GM21447 (cell line): ENCODE results near the gene PPM1G.
"Not testable (repeated sequence)": the region's sequence is repeated elsewhere in the genome, so short reads cannot be mapped to it uniquely, and the experiment has no call there.

ENCODE experiments used
- ATAC-seq: cut with Tn5 transposase; IDR thresholded peaks from one replicate; pipeline ENCODE4 v1.9.1; 2021; ENCODE audit not compliant: unreplicated experiment

PPM1G gene

GRCh38 chr2:27409321-27410073 lies at the start of gene PPM1G:
Gene PPM1G, minus strand, starts transcription at chr2:27409591. Its CDS starts 169 bp downstream, at chr2:27409422.
- ATAC-seq: peak; percentile 95

- no peak for ATAC-seq
These were observed 44.6 kb upstream of the PPM1G start for GRCh38 chr2:27453968-27454367.

DNA sequence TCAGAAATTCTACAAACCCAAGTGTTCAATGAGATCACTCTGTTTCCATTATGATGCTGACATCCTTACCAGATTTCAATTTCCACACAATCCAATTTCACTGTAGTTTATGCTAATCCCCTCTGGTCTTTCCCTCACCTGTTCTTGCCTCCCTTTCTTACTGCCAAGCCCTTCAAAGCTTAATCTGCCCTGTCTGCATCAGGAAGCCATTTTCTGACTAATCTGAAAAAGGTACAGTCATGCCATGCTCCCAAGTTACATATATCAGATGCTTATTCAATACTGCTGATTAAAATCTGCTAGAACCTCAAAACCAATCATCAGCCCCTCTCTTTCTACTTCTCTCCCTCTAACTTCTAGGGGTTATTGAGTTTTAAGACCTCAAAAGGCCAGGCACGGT lies 41.7 kb upstream of the PPM1G start:
- ATAC-seq: no peak

GRCh38 chr2:27448381-27448780 lies 39.0 kb upstream of the PPM1G start:
- no peak for ATAC-seq

DNA sequence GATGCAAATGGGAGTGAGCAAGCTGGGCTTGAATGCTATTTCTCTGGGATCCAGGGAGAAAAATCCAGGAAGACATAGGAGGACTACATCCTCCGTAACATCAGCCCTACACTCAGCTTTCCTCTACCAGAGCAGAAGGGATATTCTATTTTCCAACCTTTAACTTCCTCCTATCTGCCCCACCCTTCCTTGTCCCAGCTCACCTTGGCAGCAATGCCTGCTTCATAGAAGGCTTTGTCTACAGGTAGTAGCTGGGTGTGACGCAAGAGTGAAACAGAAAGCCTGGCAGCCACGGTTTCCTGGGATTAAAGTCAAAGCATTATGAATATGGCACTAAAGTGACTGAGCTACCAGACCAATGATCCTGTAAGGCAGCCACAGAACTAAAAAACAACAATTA lies 36.7 kb upstream of the PPM1G start:
- no peak for ATAC-seq

- no peak for ATAC-seq
These were observed 36.2 kb upstream of the PPM1G start for GRCh38 chr2:27445615-27446014.

DNA sequence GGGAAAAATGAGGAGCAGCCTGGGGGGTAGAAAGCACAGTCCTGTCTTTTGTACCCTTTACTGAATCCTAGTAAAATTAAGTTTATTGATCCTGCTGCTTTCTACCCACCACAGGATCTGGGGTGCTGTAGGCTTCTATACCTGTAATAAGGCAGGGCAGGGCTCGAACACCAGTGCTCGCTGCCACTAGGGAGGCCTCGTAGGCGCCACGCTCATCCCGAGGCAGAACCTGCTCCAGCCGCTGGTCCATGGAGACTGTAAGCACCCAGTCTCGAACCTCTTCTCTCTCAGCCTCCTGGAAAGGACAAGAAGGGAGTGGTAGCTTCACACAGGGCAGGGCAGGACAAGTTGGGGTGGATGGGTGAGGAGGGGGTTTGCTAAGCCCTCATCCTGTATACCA lies 35.8 kb upstream of the PPM1G start:
- ATAC-seq: no peak

DNA sequence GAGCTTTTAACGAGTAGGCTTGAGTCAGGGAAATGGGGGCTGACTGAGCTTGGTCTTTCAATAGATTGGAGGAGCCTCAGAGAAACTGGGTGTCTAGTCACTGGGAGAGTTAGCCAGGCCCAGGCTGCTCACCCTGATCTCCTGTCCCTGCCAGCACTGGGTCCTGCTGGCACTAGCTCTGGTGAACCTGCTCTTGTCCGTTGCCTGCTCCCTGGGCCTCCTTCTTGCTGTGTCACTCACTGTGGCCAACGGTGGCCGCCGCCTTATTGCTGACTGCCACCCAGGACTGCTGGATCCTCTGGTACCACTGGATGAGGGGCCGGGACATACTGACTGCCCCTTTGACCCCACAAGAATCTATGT lies 33.5 kb upstream of the PPM1G start:
- ATAC-seq: no peak

- ATAC-seq: no peak
These were observed 32.8 kb upstream of the PPM1G start, which contains the start of gene KRTCAP3 for GRCh38 chr2:27441958-27442919. Gene KRTCAP3, plus strand, starts transcription at chr2:27442381. Its CDS starts 32 bp downstream, at chr2:27442413.

DNA sequence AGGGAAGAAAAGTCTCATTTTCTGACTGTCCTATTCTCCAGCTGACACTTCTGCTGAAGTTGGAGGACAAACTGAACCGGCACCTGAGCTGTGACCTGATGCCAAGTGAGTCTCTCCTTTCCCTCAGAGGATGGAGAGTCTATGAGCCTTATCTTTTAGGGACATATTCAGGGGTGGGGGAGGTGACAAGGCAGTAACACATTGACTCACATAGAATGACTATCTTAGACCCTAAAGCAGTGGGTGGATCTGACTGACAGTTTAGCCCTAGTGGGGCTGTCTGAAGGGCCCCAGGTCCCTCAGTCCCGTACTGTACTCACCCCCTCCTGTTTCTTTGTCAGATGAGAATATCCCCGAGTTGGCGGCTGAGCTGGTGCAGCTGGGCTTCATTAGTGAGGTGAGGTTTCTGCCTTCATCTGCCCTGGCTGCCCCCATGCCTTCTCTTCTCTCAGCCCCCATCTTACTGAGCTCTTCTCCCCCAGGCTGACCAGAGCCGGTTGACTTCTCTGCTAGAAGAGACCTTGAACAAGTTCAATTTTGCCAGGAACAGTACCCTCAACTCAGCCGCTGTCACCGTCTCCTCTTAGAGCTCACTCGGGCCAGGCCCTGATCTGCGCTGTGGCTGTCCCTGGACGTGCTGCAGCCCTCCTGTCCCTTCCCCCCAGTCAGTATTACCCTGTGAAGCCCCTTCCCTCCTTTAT lies 32.0 kb upstream of the PPM1G start:
- ATAC-seq: no peak

GRCh38 chr2:27435628-27436027 lies 26.2 kb upstream of the PPM1G start:
- ATAC-seq: no peak

DNA sequence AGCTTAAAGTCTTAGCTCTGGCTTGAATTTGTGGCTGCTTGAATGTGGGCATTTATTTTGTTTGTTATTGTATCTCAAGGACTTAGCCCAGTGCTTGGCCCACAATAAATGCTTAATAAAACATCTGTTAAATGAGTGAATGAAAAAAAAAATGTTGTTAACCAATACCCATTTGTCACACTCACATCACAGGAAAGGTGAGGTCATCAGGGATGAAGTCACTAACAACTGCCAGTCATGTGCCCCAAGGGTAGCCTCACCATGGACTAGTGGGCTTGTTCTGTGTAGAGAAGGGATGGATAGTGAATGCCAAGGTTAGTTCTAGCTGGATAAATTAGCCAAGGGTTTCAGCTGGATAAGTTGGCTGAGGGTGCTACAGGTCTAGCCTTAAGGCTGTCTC lies 22.0 kb upstream of the PPM1G start:
- ATAC-seq: no peak

- peak; percentile 67 for ATAC-seq
These were observed 19.7 kb upstream of the PPM1G start for GRCh38 chr2:27428978-27429541.

- ATAC-seq: peak; percentile 87
These were observed 19.0 kb upstream of the PPM1G start, which contains the start of gene NRBP1 for GRCh38 chr2:27428213-27428977. Gene NRBP1, plus strand, starts transcription at chr2:27428631. Its CDS starts 4,643 bp downstream, at chr2:27433274.

DNA sequence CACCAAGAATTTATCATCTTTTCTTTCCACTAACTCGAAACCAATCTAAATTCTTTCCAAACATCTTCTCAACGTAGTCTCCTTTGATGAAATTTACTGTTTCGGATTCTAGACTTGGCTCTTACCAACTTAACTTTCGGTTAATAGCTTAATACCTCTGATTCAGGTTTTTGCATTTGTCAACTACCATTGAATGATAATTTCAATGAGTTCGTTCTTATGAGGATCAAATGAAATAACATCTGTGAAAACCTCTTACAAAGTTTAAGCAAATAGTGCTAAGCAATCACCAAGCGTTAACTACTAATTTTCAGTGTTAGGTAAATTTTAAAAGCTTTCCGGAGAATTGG lies 18.4 kb upstream of the PPM1G start:
- ATAC-seq: no peak

- ATAC-seq: not testable (repeated sequence)
These were observed 15.6 kb upstream of the PPM1G start for GRCh38 chr2:27425039-27425438.

- no peak for ATAC-seq
These were observed 13.6 kb upstream of the PPM1G start for GRCh38 chr2:27422958-27423357.

DNA sequence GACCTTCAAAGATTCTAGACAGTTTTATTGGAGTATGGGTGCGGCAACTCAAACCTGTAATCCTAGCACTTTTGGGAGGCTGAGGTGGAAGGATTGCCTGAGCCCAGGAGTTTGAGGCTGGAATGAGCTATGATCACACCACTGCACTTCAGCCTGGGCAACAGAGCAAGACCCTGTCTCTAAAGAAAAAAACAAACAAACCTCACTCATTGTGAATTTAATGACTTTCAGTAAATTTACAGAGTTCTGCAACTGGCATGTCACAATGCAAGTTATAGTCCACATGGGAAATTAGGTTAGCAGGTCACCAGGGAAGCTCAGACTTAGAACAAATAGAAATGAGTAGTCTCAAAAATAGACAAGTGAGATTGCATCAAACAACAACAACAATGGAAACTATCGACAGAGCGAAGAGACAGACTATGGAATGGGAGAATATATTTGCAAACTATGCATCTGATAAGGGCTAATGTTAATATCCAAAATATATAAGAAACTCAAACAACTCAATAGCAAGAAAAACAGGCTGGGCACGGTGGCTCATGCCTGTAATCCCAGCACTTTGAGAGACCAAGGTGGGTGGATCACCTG lies 12.4 kb upstream of the PPM1G start:
- ATAC-seq: no peak

DNA sequence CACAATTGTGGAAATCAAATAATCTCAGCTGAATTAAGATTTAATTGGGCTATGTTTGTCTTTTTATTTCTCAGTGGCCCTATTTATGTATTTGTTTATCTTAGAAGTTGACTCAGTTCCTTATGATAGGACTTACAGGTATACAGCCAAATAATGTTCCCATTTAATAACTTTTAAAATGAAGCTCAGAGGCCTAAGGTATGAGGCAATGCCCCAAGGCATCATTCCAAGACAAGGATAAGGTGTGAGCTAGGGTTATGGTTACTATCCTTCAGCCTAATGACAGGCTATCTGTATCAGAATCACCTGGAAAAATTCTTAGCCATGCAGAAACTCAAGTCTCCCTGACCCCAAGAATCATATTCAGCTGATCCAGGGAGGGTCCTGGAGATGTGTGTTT lies 11.6 kb upstream of the PPM1G start:
- no peak for ATAC-seq

- no peak for ATAC-seq
These were observed 6.8 kb upstream of the PPM1G start for GRCh38 chr2:27416151-27416550.
